Right renal pelvis (tissue), 4 donors: Measurements from ENCODE around the gene NKD2. TPM values are rescaled to one million over a fixed set of nuclear protein-coding genes. Genes with fewer than 3 reads are reported as not detected.
"Not testable (repeated sequence)": the region's sequence is repeated elsewhere in the genome, so short reads cannot be mapped to it uniquely, and the experiment has no call there.

Experiments
- DNase-seq, 4 donors: peaks; one replicate each; pipeline ENCODE4 v3.0.0-alpha.2; 2013; ENCODE audit warnings: low read depth in 4 of 4, low spot score in 3 of 4, missing footprints in 1 of 4
- polyA plus RNA-seq, 4 donors: library from polyadenylated mRNA; unstranded; fragments of 120-200 nt; gene quantifications; one replicate each; pipeline ENCODE4 v1.2.1, GENCODE V29; 2013; ENCODE audit not compliant: insufficient read length in 4 of 4

Gene NKD2
- polyA plus RNA-seq, 4 donors: 14.7 to 20.8 (median 16.9) TPM

DNA sequence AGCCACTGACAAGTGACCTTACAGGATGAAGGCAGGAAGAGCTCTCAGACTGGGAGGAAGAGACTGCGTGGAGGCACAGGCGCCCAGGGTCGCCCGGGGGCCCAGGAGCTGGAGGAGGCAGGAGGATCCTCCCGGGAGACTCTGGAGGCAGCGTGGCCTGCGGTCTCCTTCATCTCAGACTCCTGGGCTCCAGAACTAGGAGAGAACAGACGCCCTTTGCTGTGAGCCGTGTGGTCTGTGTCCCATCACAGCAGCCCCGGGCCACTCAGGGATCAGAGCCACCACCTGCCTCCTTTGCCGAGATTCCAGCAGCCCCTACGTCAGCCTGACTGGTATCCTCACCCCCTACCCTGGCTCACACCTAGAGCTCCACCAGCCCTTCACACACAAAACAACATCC, 58.1 kb downstream of the NKD2 start:
- no peak for DNase-seq

DNA sequence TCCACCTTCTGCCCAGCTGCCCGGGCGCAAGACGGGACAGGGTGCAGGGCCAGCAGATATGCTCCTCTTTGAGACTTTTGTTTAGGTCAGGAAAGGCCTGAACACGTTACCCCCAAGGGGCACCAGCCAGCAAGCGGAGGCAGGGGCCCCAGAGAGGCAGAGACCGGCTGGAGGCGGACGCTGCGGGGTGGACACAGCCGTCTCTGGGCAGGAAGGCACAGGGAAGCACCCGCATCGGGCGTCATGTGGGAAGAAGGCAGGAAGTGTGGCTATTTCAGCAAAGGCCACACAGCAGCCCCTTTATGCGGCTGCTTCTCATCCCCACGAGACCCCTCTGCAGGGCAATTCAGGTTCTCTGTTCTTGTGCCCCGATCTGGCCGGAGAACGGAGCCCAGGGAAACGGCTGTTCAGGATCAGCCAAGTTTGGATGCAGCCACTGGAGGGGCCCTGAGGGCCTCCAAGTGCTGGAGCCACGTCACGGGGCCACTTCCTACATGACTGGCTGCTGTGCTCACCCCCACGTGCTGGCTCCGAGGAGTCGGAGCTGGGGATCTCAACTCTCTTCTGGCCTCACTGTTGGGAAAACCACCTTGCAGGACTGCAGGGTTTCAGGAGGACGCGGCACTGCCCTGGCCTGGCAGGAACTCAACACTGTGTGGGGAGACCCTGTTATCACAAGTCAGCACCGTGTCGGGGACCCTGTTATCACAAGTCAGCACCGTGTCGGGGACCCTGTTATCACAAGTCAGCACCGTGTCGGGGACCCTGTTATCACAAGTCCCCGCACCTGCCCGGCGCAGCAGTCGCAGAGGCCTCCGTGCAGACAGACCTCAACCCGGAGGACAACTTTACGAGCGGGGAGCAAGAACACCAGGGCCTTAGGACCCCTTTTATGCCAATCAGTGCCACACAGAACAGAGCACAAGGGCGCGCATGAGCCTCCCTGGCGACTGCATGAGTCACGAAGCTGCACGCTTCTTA, 58.8 kb downstream of the NKD2 start:
- no peak for DNase-seq

DNA sequence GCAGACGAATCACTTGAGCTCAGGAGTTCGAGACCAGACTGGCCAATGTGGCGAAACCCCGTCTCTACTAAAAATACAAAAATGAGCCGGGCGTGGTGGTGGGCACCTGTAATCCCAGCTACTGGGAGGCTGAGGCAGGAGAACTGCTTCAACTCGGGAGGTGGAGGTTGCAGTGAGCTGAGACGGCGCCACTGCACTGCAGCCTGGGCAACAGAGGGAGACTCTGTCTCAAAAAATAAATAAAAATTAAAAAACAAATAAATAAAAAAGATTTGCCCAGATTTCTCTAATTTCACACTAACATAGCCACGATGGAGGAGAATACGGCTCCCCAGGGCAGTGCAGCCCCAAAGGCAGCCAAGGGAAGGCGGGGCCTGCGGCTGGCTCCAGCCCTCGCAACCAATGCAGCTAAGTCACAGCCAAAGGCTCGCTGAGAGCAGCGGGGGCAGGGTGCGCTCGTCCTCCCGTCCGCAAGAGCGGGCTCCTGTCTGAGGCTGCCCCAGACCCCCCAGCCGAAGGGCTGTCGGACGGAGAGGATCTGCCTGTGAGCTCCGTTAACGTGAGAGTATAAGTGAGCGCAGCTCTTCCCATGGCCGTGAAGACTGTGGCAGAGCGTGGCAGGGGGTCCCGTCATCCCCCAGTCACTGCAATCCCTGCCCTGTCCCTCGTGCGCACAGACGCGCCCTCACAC, 59.7 kb downstream of the NKD2 start:
- no peak for DNase-seq

DNA sequence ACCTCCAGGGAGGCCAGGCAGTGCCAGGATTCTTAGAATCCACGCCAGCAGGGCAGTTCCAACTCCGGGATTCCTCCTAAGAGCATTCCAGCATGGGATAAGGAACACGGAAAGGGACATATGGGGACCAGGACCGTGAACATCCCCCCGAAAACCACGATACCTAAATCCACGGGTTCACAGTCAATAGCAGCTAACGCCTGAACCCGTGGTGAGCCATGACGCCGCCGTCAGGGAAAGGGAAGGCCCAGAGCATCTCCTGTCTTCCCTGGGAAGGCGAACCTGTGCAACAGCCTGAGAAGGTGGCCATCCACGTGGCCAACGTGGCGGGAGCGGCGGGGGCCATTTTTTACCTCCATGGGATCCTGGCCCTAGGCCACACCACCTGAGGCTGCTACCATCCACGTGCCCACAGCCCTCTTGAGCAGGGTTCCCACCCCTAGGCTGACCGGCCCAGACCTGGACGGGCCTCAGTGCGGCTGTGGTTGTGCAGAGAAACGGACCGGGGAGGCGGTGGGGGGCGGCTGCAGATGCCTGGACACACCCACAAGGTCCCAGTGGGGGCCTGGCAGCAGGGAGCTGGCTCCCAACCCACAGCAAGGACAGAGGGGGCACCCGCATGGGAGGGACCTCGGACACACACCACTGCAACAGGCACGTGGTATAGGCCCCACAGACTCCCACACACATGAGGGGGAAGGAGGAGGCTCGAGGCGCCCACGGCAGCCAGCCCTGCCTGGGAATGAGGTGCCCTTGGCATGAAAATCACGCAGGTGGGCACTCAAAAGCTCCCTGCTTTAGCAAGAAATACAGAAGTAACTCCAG, 60.5 kb downstream of the NKD2 start:
- no peak for DNase-seq

DNA sequence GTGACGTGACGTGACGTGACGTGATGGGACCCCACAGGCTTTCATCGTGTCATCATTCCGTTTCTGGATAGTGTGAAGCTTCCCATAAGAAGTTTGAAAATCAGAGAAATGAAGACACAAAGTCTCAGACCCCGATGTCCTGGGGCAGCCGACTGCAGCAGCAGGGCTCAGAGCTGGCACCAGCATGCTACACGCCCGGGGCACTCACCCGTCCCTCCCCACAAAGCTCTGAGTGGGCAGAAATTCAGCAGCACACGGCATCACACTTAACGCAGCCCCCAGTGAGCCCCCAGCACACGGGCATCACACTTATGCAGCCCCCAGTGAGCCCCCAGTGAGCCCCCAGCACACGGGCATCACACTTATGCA, 61.1 kb downstream of the NKD2 start:
- DNase-seq: no peak

DNA sequence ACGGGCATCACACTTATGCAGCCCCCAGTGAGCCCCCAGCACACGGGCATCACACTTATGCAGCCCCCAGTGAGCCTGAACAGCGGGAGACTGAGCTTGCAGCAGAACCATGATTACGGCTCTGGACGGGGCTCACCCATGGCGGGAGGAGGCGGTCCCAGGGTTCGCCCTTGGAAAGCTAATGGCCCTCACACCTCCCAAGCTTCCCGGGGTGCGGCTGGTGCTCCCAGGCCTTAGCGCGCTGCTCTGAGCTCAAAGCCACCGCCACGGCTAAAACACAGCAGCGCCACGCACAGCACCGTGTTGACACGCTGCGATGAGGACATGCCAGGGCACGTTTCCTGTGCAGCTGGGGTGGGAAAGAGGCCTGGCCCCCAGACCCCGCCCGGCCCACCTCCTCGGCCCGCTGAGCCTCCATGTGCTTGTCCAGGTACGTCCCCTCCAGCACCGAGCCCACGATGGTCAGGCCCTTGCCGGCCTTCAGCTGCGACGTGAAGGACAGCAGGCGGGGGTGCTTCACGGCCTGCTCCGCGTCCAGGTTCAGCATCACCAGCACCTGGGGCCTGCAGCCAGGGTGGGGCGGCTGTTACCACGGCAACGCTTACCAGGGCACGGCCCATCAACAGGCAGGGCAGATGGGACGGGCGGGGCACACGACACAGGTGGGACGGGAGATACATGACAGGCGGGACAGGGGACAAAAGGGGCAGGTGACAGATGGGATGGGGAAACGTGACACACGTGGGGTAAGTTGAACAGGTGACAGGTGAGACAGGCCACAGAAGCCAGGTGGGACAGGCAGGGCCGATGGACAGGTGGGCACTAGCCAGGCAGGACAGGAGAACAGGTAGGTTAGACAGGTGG, 64.9 kb downstream of the NKD2 start:
- no peak for DNase-seq

DNA sequence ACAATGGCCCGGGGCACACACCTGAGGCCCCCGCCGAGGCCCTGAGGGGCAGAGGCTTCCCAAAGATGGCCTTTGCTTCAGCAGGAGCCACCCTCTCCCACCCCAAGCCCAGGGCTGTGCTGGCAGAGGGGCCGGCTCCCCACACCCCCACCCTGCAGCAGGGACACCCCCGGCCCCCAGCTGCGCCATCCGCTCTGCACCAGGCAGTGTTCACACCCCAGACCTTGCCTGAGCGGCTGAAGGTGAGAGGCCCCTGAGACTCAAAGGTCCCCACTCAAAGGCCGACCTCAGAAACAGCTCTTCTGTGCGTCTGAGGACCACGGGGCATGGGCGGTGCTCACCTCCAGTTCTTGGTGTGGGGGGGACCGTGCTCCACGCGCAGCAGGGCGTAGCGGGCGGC, 65.6 kb downstream of the NKD2 start:
- no peak for DNase-seq

DNA sequence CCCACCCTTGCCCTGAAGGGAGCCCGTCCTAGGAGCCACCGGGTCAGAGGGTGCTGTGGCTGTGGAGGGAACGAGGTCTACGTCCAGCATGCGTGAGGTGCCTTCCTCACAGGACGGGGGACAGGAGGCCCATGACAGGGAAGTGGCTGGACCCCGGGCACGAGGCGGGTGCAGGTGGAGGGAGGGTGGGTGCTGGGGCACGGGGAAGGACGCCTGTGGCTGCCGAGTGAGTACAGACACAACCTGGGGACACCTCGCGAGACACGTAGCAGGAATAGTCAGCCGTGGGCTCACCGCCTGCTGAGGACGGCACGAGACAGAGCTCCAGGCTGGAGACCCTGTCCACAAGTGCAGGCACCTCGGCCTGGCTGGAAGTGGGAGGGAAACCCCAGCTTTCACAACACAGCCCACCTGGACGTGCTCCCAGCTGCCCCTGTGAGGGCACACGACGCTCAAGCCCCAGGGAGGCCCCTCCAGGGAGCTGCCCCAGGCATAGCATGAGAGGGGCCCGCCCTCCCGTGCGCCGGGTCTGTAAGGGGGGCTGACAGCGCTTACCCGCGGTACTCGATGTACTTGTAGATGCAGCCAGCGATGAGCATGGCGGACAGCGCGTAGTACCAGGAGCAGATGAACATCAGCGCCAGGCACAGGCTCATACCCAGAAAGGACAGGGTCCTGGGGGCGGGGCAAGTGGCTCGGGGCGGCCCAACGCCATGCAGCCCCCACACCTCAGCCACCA, 66.4 kb downstream of the NKD2 start:
- no peak for DNase-seq

DNA sequence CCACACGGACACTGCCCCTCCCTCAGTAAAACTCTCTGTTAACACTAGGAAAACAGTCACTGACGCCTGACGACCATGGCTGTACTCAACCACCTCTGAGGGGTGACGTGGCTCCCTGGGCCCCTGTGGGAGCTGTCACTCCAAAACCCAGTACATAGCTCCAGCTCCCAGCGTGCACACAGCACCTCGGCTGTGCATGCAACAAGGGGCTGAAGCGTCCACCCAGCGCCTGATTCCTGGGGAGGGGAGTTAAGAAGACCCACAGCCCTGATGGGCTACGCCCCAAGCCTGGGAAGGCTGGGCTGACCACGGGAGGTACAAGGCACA, 66.9 kb downstream of the NKD2 start:
- DNase-seq: no peak

DNA sequence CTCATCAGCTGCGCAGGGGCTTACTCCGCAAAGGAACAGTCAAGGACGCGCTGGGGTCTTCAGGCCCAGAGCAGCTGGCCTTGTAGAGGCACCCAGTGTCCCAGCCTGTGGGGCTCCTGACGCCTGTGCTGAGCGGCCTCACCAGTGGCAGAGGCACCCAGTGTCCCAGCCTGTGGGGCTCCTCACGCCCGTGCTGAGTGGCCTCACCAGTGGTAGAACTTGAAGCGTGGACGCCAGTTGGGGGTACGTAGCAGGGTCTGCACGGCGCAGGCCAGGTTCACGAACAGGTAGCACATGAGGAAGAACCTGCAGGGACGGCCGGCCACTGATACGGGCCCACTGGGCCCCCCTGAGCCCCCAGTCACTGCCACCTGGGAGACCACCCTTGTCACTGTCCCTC, 67.3 kb downstream of the NKD2 start:
- DNase-seq: no peak

DNA sequence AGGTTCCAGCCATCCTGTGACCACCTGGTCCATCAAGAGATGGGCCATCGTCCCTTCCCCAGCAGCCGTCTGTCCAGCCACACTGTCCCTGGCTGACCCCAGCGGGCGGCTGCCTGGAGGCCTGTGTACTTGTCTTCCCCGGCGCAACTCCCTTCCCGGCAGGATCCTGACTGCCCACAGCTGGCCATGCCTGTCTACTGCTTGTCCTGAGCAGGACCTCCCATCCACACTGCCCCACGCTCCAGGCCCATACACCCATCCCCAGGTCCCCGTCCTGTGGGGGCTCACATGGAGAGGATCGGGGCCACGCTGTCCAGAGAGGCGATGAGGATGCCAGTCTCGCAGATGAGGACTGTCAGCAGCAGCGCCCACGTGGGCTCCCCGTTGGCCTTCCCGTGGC, 67.8 kb downstream of the NKD2 start:
- DNase-seq: no peak

DNA sequence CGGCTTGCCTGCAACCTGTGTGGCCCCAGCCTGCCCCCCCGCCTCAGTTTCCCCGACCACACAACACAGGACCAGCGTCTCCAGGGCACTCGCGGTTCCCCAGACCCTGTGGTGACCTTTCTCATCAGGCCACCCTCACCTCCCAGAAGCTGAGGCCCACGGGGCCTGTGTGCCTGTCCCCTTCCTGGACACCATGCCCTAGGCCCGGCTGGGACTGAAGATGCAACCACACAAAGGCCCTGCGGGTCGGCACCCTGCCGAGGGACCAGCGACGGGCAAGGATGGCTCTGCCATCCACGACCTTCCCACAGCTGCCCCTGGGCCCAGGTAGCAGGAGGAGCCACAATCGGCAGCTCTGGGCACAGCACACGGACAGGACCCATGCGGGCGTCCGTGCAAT, 68.4 kb downstream of the NKD2 start:
- no peak for DNase-seq

DNA sequence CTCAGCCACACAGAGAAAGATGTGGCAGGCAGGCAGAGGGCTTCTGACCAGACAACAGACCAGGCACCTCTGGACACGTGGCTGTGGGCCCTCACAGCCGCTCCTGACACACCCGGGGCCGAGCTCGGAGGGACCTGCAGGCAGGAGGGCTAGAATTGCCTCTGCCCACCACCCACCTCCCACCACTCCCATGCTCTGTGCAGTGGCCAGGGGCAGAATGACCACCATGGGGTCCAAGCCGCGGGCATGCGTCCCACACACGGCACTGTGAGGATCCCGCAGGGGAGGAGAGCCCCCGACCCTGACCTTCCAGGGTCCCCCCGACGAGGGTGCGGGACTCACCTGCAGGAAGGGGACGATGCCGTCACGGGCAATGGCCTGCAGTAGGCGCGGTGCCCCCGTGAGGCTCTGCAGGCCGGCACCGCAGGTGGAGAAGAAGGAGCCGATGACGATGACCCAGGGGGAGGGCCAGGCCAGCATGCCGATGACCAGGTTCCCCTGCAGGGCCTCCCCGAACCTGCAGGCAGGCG, 69.0 kb downstream of the NKD2 start:
- DNase-seq: no peak

DNA sequence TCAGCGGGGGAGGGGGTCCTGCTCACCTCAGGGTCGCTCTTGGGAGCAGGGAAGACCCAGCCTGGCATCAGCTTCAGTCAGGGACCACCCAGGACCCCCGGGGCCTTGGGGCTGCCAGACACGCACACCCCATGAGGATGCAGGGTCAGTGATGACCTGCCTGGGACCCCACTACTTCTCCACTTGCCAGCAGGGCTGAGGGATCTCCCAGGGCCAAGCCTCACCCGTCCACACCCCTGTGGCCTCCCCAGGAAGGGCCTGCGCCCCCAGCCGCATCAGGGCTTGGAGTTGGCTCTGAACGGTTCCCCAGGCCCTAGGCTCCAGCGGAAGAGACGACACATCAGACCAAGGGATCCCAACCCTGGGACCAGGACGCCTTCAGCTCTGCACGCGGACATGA, 69.6 kb downstream of the NKD2 start:
- no peak for DNase-seq

DNA sequence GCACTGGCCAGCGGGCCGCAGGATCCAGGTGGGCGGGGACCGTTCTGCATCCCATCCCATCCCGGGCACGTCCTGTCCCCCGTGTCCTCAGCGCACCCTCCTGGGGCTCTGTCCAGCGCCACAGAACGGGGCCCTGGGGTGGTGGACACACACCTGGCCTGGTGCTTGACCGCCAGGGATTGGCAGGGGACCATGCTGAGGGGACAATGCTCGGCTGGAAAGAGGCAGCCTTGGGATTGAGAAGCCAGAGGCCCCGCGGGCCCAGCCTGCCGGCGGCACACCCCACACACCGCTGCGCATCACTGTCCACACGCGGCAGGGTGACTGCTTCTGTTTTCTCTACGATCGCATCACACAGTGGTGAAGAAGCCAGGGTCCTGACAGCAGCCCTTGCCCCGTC, 70.2 kb downstream of the NKD2 start:
- no peak for DNase-seq

DNA sequence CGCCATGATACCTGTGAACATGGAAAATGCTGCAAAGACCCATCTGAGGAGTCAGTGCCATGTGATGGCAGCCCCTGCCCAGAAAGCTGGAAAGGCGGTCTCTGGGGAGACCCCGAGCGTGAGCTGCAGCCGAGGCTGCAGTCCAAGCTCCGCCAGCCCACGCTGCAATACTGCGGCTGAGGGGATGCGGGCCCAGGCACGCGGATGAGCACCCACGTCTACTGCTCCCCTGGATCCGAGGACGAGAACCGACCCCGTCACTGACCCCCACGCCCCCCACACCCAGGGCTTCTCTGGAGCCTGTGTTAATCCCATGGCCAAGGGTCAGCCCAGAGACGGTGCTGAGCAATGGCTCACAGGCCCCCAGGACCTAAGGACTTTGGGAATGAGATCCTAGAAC, 70.9 kb downstream of the NKD2 start:
- DNase-seq: no peak

DNA sequence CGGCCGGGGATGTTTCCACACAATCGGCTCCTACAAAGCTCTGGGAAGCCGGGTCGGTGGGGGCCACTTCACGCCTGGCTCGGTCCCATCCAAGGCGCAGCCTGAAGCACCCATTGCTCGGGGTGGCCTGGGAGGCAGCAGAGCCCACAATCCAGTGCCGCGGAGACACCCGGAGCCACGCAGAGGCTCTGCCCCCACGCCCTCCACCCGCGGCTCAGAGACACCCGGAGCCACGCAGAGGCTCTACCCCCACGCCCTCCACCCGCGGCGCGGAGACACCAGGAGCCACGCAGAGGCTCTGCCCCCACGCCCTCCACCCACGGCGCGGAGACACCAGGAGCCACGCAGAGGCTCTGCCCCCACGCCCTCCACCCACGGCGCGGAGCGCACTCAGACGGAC, 71.4 kb downstream of the NKD2 start:
- no peak for DNase-seq

DNA sequence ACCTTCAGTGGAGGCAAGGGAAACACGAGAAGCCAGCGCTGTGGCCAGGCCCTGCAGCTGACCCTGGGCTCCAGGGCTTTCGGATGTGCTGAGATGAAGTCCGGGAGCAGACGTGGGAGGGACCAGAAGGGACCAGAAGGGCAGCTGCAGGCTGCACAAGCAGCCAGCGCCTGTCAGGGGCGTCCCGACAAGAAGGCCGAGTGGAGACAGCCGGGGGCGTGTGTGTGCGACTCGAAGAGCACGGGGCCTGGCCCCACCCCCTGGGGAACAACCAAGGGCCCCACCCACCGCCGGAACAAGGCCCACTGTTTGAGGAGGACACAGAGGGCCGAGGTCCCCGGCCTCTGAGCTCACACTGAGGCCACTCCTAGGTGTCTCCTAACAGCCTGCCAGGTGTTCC, 71.8 kb downstream of the NKD2 start:
- DNase-seq: no peak

DNA sequence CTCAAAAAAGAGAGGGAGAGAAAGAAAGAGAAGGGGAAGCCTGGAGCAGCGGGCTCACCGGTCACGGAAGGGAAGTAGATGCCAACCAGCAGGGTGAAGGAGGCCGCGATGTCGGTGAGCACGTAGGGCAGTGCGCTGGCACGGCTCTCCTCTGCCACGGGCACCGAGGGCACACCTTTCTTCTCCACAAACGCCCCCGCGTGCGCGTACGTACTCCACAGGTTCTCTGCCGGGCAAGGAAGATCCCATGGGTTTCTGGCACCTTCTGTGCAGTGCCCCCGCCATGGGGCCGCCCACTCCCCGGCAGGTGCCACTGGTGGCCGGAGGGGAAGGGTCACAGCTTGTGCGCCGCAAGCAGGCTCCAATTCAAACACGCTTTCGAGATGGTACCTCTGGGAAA, 72.9 kb downstream of the NKD2 start:
- no peak for DNase-seq

DNA sequence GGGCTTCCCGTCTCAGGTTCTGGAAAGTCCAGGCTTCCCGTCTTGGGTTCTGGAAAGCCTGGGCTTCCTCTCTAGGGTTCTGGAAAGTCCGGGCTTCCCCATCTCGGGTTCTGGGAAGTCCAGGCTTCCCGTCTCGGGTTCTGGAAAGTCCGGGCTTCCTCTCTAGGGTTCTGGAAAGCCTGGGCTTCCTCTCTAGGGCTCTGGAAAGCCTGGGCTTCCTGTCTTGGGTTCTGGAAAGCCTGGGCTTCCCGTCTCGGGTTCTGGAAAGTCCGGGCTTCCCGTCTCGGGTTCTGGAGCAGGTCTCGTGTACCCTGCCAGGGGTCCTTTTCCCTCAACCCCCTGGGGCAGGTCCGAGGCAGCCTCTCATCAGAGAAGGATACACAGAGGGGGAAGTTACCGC, 74.4 kb downstream of the NKD2 start:
- not testable (repeated sequence) for DNase-seq
